HCT116 (cell line): ENCODE data around the gene RBM47. TPM values are rescaled to one million over a fixed set of nuclear protein-coding genes. Genes with fewer than 3 reads are reported as not detected.
"Not testable (repeated sequence)": the region's sequence is repeated elsewhere in the genome, so short reads cannot be mapped to it uniquely, and the experiment has no call there.

ENCODE experiments used
- ATAC-seq: fragments of 200-7000 bp; cut with Tn5 transposase; 2 replicates; pipeline ENCODE4 v1.9.1; 2020; ENCODE audit warnings: mild to moderate bottlenecking, moderate library complexity
- BruUV-seq: library from RNA; stranded (reverse); fragments of 400-500 nt; replicated peaks from 2 replicates; lab custom pipeline; 2021; lab: Mats Ljungman, UMichigan
- CTCF ChIA-PET: fragments of 300-600 bp; sonication (Branson Sonifier 250); formaldehyde crosslinking; loops from one replicate; lab custom pipeline; 2021; ENCODE audit warnings: antibody characterized with exemption; lab: Charles Lee
- POLR2A ChIA-PET: fragments of 300-600, 350-600 bp; sonication (Branson Sonifier 250); formaldehyde crosslinking; loops from one replicate; lab custom pipeline; 2021; ENCODE audit warnings: antibody characterized with exemption; lab: Charles Lee
- RAD21 ChIA-PET, 2 experiments: fragments of 300-600 bp; sonication (Branson Sonifier 250); formaldehyde crosslinking; loops; one replicate each; lab custom pipeline; 2023; ENCODE audit warnings: low total read pairs in 2 of 2; ENCODE audit not compliant: uncharacterized antibody in 2 of 2, unreplicated experiment in 2 of 2, low non-redundant PET in 1 of 2; lab: Charles Lee
- DNase-seq: peaks from one replicate; pipeline ENCODE4 v3.0.0-alpha.2; 2010; ENCODE audit warnings: low read depth, low spot score
- H2AFZ ChIP-seq: fragments of 200-600 bp; shearing (Covaris generic), sonication (generic); 2 replicates; pipeline ENCODE4 v1.6.1; 2017; ENCODE audit warnings: low read depth, mixed run types, mixed read lengths, antibody characterized with exemption, low read length; ENCODE audit not compliant: poor library complexity, severe bottlenecking
- H3K27ac ChIP-seq: 2 replicates; pipeline ENCODE4 v1.5.1; 2012; ENCODE audit warnings: low read depth, low read length
- H3K27me3 ChIP-seq: fragments of 200-600 bp; sonication (generic); 2 replicates; pipeline ENCODE4 v1.6.1; 2016; ENCODE audit warnings: mixed run types, low read length, mixed read lengths; ENCODE audit not compliant: insufficient read depth
- H3K36me3 ChIP-seq, 2 experiments: fragments of 200-500 bp in 1 of 2; fragments of 200-600 bp in 1 of 2; sonication (Bioruptor generic) in 1 of 2; sonication (generic) in 1 of 2; 2 replicates each; pipeline versions ENCODE4 v1.5.1 to v1.6.1; 2014 to 2016; ENCODE audit warnings: low read length in 2 of 2, inconsistent platforms in 1 of 2, mixed read lengths in 1 of 2, mixed run types in 1 of 2; ENCODE audit not compliant: insufficient read depth in 2 of 2, control insufficient read depth in 1 of 2
- H3K4me1 ChIP-seq, 2 experiments: fragments of 200-600 bp in 1 of 2; sonication (generic) in 1 of 2; 2 replicates each; pipeline versions ENCODE4 v1.5.1 to v1.6.1; 2012 to 2017; ENCODE audit warnings: low read length in 2 of 2, inconsistent platforms in 1 of 2, mild to moderate bottlenecking in 1 of 2, mixed read lengths in 1 of 2, mixed run types in 1 of 2, moderate library complexity in 1 of 2; ENCODE audit not compliant: insufficient read depth in 2 of 2, control insufficient read depth in 1 of 2
- H3K4me2 ChIP-seq: fragments of 200-600 bp; sonication (generic); 2 replicates; pipeline ENCODE4 v1.6.1; 2017; ENCODE audit warnings: mixed run types, low read length, mixed read lengths
- H3K4me3 ChIP-seq, 2 experiments: fragments of 200-600 bp in 1 of 2; sonication (generic) in 1 of 2; replicated peaks in 1 of 2; 2 replicates each; pipeline ENCODE4 v1.5.1; 2011 to 2016; ENCODE audit warnings: low read length in 2 of 2, control low read depth in 1 of 2, low read depth in 1 of 2, mild to moderate bottlenecking in 1 of 2, mixed read lengths in 1 of 2, mixed run types in 1 of 2
- H3K79me2 ChIP-seq: fragments of 200-600 bp; sonication (generic); 2 replicates; pipeline ENCODE4 v1.6.1; 2017; ENCODE audit warnings: mild to moderate bottlenecking, mixed run types, low read length, moderate library complexity, mixed read lengths; ENCODE audit not compliant: insufficient read depth
- H3K9ac ChIP-seq: fragments of 200-600 bp; sonication (generic); 2 replicates; pipeline ENCODE4 v1.6.1; 2016; ENCODE audit warnings: low read length, mixed read lengths
- H3K9me2 ChIP-seq: fragments of 200-600 bp; sonication (generic), shearing (Covaris generic); 2 replicates; pipeline ENCODE4 v1.6.1; 2017; ENCODE audit warnings: mixed run types, mild to moderate bottlenecking, moderate library complexity; ENCODE audit not compliant: insufficient read depth
- H3K9me3 ChIP-seq, 2 experiments: fragments of 200-500 bp in 1 of 2; fragments of 200-600 bp in 1 of 2; sonication (Bioruptor generic) in 1 of 2; sonication (generic) in 1 of 2; 2 replicates each; pipeline ENCODE4 v1.6.1; 2014 to 2017; ENCODE audit warnings: low read length in 2 of 2, mixed read lengths in 2 of 2, inconsistent platforms in 1 of 2, low read depth in 1 of 2, mild to moderate bottlenecking in 1 of 2, mixed run types in 1 of 2, moderate library complexity in 1 of 2; ENCODE audit not compliant: control insufficient read depth in 1 of 2, insufficient read depth in 1 of 2
- H4K20me1 ChIP-seq: fragments of 200-600 bp; sonication (generic), shearing (Covaris generic); 2 replicates; pipeline ENCODE4 v1.6.1; 2017; ENCODE audit warnings: mixed run types, mild to moderate bottlenecking, moderate library complexity; ENCODE audit not compliant: insufficient read depth
- ELF1 ChIP-seq: IDR thresholded peaks from 2 replicates; pipeline ENCODE4 v1.6.1; 2012; ENCODE audit warnings: low read depth, borderline replicate concordance
- EZH2 ChIP-seq: fragments of 200-600 bp; sonication (generic); IDR thresholded peaks from 2 replicates; pipeline ENCODE4 v1.6.1; 2017; ENCODE audit warnings: antibody characterized with exemption, mixed run types
- POLR2A ChIP-seq: IDR thresholded peaks from 2 replicates; pipeline ENCODE4 v1.7.0; 2011; ENCODE audit warnings: borderline replicate concordance; ENCODE audit not compliant: insufficient read depth, insufficient read length; ENCODE audit errors: extremely low read depth
- POLR2AphosphoS5 ChIP-seq: IDR thresholded peaks from 2 replicates; pipeline ENCODE4 v1.6.1; 2011; ENCODE audit warnings: mild to moderate bottlenecking, low read depth, low read length, moderate library complexity
- YY1 ChIP-seq: IDR thresholded peaks from 2 replicates; pipeline ENCODE4 v1.6.1; 2011; ENCODE audit warnings: low read length, low read depth, moderate library complexity, mild to moderate bottlenecking; ENCODE audit not compliant: insufficient replicate concordance; ENCODE audit errors: extremely low read depth
- ZNF274 ChIP-seq: fragments of 200-500 bp; sonication (Bioruptor generic); IDR thresholded peaks from 2 replicates; pipeline ENCODE4 v1.6.1; 2014; ENCODE audit warnings: mild to moderate bottlenecking, low read depth, low read length, inconsistent platforms
- intact Hi-C: fragments of 100-400 bp; cut with micrococcal nuclease; formaldehyde crosslinking; loops from 2 replicates; pipeline ENCODE4 v1.10.0; 2022
- total RNA-seq: library from RNA; stranded (reverse); gene quantifications from one replicate; pipeline ENCODE4 v1.2.1, GENCODE V29; 2021; ENCODE audit not compliant: unreplicated experiment
- TF ChIP-seq, protein P1 (sequence below): IDR thresholded peaks from 2 replicates; pipeline ENCODE4 v1.6.1; 2012; ENCODE audit warnings: low read depth
- TF ChIP-seq, protein P2 (sequence below): IDR thresholded peaks from 2 replicates; pipeline ENCODE4 v1.6.1; 2012
- TF ChIP-seq, protein P3 (sequence below): IDR thresholded peaks from 2 replicates; pipeline ENCODE4 v1.6.1; 2012

RBM47 gene
- total RNA-seq, 1 experiment from 2014 or later: 22.2 TPM

DNA sequence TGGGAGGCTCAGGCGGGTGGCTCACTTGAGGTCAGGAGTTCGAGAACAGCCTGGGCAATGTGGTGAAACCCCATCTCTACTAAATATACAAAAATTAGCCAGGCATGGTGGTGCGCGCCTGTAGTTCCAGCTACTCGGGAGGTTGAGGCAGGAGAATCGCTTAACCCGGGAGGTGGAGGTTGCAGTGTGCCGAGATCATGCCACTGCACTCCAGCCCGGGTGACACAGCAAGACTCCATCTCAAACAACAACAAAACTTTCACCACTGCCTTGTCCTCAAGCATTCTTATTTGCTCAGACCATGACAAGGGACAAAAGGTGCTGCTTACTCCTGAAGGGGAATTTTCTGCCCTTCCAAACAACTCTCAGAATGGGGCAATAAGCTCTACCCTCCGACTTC is 194.4 kb downstream of the RBM47 start:
- POLR2A ChIA-PET, H3K79me2 ChIP-seq, H3K27me3 ChIP-seq, H3K4me3 ChIP-seq, BruUV-seq, H2AFZ ChIP-seq, RAD21 ChIA-PET, DNase-seq, H3K9me3 ChIP-seq, intact Hi-C loops, H3K4me1 ChIP-seq, H3K9ac ChIP-seq, H3K36me3 ChIP-seq, CTCF ChIA-PET, H3K9me2 ChIP-seq, ATAC-seq, H3K4me2 ChIP-seq, H3K27ac ChIP-seq, H4K20me1 ChIP-seq: not testable (repeated sequence)

DNA sequence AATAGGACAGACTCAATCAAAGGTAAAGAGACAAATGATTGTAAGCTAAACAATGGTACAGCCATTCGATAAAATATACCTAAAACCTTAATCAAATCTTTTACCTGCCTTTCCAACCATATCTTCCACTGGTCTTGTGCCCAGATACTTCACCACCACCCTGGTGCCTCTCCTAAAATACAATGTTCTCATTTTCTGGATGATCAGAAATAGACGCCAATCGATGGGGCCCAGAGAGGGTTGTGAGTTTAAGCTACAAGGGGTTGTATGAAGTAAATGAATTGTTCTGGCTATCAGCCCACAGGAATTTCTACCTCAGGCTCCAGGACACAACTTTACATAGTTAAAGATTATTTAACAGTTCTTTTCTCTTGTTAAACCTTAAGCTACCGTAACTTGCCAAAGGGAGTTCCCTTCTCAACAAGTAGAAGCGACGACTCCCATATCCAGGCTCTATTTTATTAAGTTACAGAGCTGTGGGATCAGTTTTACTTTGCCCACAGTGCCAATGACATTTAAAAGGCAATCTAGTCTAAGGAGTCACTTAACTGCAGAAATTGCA is 195.5 kb downstream of the RBM47 start:
- ChIA-PET POLR2A (no interaction called here), RAD21 (no interaction called here), CTCF (no interaction called here)
- H3K4me2 ChIP-seq: no peak overlapping the region
- no peak overlapping the region for H3K27ac ChIP-seq
- ATAC-seq: no peak
- no peaks in the 10 kb centered on the region for H4K20me1 ChIP-seq
- H3K36me3 ChIP-seq: no peaks in the 10 kb centered on the region
- no peak for DNase-seq
- H3K79me2 ChIP-seq: no peaks in the 10 kb centered on the region
- H3K4me3 ChIP-seq: no peak overlapping the region
- H3K27me3 ChIP-seq: no peaks in the 10 kb centered on the region
- H3K9me3 ChIP-seq: no peaks in the 10 kb centered on the region
- H2AFZ ChIP-seq: no peak overlapping the region
- H3K9ac ChIP-seq: no peak overlapping the region
- H3K9me2 ChIP-seq: no peaks in the 10 kb centered on the region
- no peaks in the 10 kb centered on the region for H3K4me1 ChIP-seq
- TF ChIP-seq POLR2AphosphoS5 (no peak), ZNF274 (no peak), POLR2A (no peak), EZH2 (no peak), YY1 (no peak), ELF1 (no peak)
- TF ChIP-seq, protein P1, sequence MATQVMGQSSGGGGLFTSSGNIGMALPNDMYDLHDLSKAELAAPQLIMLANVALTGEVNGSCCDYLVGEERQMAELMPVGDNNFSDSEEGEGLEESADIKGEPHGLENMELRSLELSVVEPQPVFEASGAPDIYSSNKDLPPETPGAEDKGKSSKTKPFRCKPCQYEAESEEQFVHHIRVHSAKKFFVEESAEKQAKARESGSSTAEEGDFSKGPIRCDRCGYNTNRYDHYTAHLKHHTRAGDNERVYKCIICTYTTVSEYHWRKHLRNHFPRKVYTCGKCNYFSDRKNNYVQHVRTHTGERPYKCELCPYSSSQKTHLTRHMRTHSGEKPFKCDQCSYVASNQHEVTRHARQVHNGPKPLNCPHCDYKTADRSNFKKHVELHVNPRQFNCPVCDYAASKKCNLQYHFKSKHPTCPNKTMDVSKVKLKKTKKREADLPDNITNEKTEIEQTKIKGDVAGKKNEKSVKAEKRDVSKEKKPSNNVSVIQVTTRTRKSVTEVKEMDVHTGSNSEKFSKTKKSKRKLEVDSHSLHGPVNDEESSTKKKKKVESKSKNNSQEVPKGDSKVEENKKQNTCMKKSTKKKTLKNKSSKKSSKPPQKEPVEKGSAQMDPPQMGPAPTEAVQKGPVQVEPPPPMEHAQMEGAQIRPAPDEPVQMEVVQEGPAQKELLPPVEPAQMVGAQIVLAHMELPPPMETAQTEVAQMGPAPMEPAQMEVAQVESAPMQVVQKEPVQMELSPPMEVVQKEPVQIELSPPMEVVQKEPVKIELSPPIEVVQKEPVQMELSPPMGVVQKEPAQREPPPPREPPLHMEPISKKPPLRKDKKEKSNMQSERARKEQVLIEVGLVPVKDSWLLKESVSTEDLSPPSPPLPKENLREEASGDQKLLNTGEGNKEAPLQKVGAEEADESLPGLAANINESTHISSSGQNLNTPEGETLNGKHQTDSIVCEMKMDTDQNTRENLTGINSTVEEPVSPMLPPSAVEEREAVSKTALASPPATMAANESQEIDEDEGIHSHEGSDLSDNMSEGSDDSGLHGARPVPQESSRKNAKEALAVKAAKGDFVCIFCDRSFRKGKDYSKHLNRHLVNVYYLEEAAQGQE: no peak
- TF ChIP-seq, protein P2, sequence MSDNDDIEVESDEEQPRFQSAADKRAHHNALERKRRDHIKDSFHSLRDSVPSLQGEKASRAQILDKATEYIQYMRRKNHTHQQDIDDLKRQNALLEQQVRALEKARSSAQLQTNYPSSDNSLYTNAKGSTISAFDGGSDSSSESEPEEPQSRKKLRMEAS: no peak
- TF ChIP-seq, protein P3, sequence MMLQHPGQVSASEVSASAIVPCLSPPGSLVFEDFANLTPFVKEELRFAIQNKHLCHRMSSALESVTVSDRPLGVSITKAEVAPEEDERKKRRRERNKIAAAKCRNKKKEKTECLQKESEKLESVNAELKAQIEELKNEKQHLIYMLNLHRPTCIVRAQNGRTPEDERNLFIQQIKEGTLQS: no peak
- BruUV-seq: no TSS peak
- intact Hi-C loops: no loop called here
